Measurements from ENCODE around the gene GPR135.
A peak's percentile ranks its signal among the peaks of the same experiment; 100 is the strongest.

The GPR135 gene, protein sequence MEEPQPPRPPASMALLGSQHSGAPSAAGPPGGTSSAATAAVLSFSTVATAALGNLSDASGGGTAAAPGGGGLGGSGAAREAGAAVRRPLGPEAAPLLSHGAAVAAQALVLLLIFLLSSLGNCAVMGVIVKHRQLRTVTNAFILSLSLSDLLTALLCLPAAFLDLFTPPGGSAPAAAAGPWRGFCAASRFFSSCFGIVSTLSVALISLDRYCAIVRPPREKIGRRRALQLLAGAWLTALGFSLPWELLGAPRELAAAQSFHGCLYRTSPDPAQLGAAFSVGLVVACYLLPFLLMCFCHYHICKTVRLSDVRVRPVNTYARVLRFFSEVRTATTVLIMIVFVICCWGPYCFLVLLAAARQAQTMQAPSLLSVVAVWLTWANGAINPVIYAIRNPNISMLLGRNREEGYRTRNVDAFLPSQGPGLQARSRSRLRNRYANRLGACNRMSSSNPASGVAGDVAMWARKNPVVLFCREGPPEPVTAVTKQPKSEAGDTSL

DNA sequence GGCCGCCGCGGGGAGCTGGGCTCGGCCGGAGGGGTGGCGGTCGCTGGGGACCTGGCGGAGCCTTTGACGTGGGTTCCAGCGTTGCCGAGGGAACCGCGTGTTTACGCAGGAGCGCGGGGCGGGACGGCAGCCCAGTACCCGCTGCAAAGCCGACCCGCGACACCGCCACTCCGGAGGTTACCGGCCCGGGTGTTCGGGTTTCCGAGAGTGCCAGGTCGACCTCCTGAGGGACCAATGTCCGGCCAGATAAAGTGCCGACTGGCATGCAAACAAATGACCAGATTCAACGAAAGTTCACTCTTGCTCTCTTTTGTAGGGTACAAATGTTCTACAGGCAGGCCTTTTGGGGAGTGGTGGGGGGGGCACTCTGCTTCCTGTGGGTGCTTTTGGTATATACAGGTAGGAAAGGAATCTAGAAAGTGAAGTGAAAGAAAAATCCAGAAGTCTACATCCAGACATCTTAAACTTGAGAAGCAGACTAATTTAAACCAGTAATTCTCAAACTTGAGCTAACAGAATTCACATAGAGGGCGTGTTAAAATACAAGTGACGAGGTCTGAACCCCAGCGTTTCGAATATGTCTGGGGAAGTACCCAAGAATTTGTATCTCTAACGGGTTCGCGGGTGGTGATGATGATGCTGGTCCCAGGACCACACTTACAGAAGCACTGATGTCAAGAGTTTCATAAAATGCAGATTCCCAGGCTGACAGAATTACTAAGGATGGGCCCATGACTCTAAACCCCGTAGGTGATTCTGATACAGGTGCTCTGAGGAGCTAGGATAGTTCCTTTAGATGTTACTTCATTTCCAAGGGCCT is at the start of gene GPR135:
Gene GPR135, minus strand, starts transcription at position 65 of the 820 bp plus-strand sequence. CDS start 154 bp downstream, outside the sequence.
- DNase-seq (ENCODE audit: low read depth): peak; percentile 21

DNA sequence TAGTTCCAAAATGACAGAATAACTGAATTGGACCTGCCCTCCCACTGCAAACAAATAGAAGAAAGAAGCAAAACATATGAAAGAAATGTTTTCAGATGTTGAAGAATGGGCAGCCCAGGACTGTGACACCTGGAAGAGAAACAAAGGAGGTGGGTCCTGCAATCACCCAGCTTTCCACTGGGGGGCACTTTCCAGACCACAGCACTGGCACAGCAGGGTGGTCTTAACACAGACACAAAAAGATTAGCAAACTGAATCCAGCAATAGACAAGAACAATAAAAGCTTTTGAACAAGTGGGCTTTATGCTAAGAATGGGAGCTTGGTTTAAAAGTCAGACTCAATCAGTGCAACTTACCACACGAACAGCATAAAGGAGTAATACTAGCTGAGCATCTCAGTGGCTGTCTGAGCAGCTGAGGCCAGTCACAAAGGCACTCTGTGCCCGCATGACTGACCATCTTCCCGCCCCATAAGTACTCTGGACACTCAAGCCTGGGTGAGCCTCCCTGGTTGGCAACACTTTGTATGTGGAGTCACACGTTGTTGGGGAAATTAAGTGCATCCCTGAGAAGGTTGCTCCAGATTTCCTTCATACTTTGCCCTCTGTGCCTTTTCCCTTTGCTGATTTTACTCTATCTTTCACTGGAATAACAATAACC is 46.9 kb upstream of the GPR135 start:
- peak; percentile 3 for DNase-seq (ENCODE audit: low read depth)

DNA sequence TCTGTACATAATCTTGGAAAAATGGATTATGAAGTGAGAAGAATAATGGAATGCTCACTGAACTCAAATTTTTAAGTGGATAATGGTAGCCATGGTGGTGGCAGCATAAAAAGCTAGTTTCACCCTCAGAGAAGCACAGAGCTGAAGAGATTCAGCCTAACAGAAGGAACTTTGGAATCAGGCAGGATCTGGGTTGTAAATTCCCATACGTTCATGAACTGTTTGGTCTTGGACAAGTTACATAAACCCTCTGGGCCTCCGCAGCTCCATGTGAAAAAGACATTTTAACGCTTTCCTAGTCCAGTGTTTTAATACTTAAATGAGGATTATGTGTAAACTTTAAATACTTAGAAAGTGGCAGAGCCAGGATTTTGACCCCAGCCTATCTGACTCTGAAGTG is 45.8 kb upstream of the GPR135 start:
- DNase-seq (ENCODE audit: low read depth): no peak

DNA sequence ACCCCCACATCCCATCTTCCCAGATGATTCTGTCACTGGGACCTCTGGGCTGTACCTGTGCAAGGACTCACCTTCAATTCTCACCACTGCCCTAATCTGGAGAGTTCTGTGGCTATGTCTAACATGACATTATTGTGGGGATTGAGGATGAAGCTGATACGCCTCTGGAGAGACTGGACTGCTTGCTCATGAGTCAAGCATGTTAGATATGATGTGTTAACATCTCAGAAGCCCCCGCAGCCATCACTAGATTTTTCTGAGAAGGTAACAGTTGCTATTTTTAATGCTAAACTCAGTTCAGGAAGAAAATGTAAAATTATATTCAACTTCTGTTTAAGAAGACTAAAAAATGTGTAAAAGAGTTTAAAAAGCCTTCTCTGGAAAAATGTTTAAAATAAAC is 44.8 kb upstream of the GPR135 start:
- no peak for DNase-seq (ENCODE audit: low read depth)

DNA sequence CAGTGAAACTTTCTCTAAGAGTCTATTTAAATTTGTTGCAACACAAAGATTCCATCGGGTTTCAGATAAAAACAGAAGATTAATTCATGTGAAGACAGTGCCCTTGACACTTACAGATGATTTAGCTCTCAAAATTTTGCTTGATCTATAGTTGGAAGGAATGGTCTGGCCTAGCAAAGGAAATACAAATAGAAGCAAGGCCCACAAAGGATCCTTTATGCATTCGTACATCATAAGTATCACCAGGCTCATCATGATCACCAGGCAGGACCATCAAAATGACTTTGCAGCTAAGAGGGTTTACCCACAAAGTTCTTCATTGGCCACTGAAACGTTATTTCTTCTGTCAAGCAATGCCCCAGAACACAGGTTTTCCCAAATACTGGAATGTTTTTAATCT is 43.9 kb upstream of the GPR135 start:
- no peak for DNase-seq (ENCODE audit: low read depth)

DNA sequence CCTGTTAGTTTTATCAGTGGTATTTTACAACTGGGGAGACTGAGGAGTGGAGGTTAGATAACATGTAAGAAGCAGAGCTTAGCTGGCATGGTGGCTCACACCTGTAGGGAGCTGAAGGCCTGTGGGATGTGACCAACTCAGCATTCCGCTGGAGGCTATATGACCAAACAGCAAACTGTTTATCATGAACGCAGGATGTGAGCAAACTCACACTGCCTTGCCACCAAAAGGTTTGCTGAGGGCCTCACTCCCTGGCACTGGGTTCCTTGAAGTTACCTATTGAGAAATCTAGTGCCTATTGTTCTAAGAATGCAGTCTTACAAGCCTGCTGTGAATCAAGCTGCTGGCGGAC is 42.5 kb upstream of the GPR135 start:
- no peak for DNase-seq (ENCODE audit: low read depth)

DNA sequence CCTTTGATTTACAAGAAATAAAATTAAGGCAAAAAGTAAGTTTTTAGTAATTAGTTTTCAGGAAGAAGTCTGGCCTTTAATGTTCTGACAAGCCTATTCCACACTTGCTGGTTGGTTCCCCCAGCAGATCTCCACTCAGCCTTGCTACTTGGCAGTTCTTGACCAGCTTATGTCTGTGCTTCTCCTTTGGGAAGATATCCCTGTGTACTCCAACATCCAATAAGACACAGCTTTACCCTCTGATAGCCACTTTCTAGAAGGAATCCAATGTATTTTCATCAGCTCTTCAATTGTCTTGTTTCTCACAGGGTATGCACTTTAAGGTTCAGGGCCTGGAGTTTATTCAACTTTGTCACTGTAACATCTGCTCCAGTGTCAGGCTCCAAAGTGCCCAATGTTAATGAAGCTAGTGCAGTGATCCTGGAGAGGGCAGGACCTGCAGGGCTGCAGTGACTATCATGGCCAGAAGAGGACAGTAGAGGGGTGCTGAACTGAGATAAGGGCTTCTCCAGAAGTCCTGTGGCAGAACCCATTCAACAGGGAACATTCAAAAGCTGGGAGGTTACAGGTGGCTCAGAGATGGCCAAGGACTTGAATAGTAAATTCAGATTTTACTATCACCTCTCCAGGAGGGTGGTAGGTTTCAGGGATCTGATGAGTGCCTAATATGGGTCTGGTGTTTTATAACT is 42.0 kb upstream of the GPR135 start:
- peak; percentile 34 for DNase-seq (ENCODE audit: low read depth)

DNA sequence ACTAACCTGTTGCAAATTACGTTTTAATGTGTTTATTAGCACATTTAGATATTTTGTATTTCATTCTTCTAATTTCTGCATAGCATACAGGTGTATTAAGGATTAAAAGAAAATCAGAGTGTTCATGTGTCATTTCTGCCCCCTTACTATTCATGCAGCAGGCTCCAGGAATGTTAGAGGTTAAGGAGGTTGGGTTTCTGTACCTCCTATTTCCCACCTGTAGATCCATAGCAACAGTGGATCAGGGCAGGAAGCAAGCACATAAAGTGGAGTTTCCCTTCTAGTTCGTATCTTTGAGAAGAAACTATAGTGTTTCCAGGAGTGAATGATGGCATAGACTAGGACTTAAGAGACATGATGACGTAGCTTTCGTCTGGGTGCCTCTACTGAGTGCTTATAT is 38.1 kb upstream of the GPR135 start:
- DNase-seq (ENCODE audit: low read depth): no peak

DNA sequence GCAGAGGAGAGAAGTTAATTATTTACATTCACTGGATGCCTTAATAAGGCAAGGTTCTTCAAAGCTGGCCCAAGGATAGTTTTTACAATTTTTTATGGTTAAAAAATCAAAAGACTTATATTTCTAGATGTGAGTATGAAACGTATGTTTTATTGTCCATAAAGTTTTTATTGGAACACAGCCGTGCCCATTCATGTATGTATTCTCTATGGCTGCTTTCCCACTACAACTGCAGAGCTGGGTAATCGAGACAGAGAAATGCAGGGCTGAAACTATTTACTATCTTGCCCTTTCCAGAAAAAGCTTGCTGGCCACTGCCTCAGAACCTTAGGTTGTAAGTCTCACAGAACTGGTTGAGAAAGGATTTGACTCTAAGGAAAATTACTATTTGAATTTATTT is 35.6 kb upstream of the GPR135 start:
- no peak for DNase-seq (ENCODE audit: low read depth)

DNA sequence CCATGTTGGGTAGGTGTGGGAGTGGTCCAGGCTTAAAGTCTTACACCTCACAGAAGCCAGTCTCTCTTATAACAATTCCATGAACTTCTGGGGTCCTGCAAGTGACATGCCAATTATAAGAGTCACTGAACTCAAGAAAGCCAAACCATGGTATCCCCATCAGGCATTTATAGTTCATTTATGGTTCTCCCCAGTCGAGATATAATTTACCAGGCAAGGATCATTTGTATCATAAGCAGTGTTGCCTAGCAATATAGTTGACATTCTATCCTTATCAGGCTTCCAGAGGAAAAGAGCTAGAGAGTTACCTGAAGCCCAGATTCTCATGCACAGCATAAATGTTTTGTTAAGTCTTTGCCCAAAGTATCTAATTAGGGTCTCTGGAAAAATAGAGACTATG is 27.2 kb upstream of the GPR135 start:
- no peak for DNase-seq (ENCODE audit: low read depth)

DNA sequence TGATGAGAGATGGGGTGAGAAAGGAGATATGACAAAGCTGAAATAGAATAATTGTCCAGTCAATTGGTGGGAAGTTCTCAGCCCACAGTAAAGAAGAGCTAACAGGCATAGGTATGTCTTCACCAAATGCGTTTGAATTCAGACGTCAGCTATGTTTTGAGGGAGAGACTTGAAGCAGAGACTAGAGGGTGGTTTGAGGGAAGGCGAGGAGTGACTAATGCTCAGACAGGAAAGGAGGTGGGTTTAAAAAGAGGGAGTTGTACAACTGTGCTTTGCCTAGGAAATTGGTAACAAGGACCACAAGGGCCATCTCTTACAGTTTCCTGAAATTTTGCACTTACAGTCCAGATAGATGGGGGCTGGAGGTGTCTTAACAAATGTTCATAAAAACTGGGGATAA is 25.6 kb upstream of the GPR135 start:
- no peak for DNase-seq (ENCODE audit: low read depth)

DNA sequence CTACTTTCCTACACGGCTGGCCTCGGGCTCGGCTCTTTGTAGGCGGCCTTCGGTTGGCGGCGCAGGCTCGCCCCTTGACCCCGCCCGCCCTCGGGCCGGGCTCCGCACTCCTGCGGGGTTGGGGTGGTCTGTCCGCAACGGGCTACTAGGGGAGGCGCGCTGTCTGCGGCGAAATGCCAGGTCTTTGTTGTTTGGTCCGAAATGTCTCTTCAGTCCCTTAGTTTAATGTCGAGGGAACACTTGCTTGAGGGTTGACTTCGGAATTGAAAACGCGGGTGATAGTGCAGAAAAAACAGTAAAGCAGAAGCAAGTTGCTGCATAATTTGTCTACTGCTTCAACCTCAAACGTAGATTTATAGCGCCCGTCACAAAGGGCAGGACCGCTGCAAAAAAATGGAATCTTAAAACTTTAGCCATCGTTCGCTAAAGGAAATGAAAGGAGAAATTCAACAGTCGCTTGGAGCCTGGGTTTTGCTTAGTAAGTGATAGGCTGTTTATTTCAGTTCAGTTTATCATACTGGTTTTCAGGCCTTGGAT is 19.5 kb upstream of the GPR135 start:
- no peak for DNase-seq (ENCODE audit: low read depth)

DNA sequence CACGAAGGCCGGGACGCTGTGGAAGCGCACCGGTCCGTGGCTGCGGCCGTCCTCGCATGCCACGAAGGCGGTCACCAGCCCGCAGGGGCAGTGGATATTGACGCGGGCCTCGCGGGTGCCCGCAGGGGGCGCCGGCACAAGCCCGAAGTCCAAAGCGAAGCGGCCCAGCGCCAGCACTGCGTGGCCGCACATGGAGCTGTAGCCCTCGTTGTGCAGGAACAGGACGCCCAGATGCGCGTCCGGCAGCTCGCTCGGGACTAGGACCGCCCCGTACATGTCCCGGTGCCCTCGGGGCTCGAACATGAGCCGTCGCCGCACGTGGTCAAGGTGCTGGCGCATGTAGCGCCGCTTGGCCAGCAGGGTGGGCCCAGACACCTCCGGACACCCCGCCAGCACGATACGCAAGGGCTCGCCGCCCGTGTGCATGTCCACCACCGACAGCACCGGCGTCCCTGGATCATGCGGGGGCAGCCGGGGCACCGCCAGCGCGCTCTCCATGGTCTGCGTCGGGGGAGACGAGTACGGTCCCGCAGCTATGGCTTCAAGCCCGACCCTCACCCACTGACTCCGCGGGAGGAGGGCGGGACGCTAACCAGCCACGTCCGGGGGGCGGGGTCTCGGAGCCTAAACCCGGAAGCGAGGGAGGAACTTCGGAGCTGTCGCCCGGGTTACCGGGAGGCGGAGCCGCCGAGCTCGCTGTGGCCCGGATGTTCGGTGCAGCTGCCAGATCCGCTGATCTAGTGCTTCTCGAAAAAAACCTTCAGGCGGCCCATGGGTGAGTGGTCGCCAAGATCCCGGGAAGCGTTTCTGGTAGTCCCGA is 18.8 kb upstream of the GPR135 start, which contains the start of the genes JKAMP and L3HYPDH:
Gene JKAMP, plus strand, starts transcription at position 699 of the 820 bp plus-strand sequence. Its CDS starts 73 bp downstream, at position 772.
Gene L3HYPDH, minus strand, starts transcription at position 590 of the 820 bp plus-strand sequence. Its CDS starts 92 bp downstream, at position 498.
- DNase-seq (ENCODE audit: low read depth): peak; percentile 96

DNA sequence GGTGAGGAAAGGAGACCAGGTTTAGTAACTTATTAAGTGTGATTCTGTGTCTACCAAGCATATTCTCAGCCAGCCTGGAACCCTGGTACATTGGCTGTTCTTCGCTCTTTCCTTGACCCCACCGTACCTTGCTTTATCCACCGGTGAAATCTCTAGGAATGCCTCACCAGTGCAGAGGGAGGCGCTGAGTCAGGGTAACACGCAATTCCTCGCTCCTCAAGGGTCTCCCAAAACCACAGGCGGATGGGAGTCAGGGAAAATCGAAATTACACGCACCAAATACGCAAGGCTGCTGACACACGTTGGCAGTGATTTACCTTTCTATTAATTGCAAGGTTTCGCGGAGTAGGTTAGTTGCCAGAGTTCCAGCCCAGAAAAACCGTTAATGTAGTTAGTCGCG is 18.2 kb upstream of the GPR135 start:
- DNase-seq (ENCODE audit: low read depth): no peak

DNA sequence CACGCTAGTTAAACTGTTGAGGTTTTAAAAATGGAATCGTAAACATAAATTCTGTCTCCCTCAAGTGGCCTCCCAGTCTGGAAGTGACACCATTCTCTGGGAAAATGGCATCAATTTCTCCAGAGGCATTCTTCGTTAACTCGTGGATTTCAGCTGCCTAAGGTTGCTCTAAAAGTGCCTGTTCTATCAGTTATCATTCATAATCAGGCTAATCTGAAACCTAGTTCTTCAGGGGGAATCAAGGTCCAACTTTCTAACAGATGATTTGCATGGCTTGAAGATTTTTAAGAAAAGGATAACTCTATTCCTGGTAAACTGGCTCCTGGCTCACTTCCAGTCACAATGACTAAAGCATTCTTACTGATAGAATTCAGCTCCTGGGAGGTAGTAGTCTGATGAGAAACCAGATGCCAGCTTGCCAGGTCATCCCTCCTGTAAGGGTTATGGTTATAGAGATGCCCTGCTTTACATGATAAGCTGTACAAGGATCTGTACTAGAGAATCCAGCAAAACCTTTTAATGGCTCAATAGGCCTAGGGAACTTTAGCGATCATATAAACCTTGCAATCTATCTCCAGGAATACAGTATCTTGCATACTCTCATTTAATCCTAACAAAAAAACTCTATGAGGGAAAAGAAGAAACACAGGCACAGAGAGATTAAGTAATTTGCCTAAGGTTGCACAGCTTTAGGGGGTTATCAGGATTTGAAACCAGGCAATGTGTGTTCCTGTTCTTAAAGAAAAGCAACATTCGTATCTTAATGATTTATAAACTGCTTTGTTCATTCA is 17.6 kb upstream of the GPR135 start:
- no peak for DNase-seq (ENCODE audit: low read depth)

DNA sequence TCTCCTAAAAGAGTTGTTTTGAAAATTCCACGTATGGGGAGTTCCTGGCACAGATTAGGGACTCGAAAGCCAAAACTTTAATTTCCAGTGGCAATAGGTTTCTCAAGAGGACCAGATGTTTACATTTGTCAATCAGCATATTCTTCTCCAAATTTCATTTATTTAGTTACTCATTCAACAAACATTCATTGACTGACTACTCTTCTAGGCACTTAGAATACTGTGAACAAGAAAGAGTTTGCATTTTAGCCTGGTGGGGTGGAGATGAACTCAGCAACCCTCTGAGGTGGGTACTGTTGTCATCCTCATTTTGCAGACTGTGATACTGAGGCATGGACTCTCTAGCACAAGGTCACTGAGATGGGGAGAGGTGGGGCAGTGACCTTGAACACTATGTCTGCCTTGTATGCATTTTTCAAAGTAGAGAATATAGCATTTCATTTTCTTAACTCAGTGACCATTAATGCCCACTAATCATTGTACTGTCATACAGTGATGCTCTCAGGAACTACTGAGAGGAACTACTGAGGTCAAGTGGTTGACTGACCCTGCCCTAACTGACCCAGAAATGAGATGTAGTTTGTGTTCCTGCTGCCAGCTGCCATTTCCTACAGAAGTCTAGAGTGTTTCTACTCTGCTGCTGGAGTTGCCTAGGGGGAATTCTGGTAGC is 16.8 kb upstream of the GPR135 start:
- no peak for DNase-seq (ENCODE audit: low read depth)

DNA sequence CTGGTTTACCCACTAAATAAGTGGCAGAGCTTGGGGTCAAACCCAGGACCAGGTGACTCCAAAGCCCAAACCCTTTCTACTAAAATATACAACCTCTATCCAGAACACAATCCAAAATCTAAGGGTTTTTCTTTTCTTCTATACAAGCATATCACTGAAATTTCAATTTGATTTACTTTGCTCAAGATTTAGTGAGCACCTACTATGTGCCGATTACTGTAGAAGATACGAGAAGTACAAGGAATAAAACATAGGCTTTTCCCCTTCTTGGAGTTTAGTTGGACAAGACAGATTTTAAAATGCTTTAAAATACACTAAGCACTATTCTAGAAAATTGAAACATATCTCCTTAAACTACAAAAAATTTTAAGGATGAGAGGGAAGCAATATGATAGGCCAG is 16.2 kb upstream of the GPR135 start:
- DNase-seq (ENCODE audit: low read depth): no peak

DNA sequence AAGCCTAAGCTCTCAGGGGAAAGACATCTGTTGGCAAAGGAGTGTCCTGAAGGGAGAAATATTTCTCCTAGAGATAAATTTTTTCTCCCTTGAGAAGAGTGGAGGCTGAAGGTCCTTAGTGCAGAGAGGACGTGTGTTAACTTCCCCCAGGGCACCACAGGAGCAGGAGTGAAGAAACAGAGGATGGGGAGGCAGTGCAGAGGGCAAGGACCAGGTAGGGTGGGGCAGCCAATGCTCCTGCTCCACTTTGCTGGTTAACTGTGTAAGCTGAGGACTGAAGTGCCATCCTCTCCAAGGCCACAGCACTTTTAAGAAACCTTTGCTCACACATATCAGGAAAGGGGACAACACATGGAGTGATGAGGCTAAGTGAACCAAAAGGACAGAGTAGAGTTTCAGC is 15.0 kb upstream of the GPR135 start:
- DNase-seq (ENCODE audit: low read depth): no peak

DNA sequence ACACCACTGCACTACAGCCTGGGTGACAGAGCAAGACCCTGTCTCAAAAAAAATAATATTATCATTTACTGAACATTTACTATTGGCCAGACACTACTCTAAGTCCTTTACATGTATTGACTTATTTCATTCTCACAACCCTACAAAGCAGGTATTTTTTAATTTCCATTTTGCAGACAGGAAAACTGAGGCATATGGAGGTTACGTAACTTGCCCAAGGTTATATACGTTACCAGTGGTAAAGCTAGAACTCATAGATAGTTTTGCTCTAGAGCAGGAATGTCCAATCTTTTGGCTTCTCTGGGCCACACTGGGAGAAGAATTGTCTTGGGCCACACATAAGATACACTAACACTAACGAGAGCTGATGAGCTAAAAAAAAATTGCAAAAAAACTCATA is 13.4 kb upstream of the GPR135 start:
- no peak for DNase-seq (ENCODE audit: low read depth)

All from activated T-cell treated with anti-CD3 and anti-CD28 coated beads for 48 hours (primary cell).